Measurements from ENCODE around the gene SPATA17.

Gene SPATA17

DNA sequence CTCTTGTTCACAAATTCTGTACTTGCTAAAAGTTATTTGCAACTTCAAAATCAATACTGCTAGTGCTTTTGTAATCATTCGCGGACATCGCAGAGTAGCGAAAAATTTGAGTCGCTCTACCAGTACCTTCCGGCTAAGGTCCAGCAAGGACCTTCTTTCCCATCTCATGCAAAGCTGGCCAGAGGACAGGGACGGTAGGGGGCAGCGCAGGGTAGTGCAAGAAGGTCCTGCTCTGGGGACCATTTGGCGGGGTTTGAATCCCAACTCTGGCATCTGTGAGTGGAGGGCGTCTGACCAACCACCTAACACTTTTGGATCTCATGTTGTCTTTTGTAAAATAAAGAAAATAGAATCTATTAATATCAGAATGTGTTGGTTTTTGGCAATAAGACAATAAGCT lies 258.3 kb downstream of the SPATA17 start:
- TF ChIP-seq, protein P1, sequence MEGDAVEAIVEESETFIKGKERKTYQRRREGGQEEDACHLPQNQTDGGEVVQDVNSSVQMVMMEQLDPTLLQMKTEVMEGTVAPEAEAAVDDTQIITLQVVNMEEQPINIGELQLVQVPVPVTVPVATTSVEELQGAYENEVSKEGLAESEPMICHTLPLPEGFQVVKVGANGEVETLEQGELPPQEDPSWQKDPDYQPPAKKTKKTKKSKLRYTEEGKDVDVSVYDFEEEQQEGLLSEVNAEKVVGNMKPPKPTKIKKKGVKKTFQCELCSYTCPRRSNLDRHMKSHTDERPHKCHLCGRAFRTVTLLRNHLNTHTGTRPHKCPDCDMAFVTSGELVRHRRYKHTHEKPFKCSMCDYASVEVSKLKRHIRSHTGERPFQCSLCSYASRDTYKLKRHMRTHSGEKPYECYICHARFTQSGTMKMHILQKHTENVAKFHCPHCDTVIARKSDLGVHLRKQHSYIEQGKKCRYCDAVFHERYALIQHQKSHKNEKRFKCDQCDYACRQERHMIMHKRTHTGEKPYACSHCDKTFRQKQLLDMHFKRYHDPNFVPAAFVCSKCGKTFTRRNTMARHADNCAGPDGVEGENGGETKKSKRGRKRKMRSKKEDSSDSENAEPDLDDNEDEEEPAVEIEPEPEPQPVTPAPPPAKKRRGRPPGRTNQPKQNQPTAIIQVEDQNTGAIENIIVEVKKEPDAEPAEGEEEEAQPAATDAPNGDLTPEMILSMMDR (conservative IDR thresholded peaks at IDR 0.05; ENCODE audit: low read depth) = no peak
- CTCF ChIA-PET = no interaction called here
- H3K27ac ChIP-seq = no peak overlapping the region
- POLR2A ChIA-PET (ENCODE audit: low non-redundant PET) = no interaction called here
- DNase-seq (ENCODE audit: low spot score) = no peak

DNA sequence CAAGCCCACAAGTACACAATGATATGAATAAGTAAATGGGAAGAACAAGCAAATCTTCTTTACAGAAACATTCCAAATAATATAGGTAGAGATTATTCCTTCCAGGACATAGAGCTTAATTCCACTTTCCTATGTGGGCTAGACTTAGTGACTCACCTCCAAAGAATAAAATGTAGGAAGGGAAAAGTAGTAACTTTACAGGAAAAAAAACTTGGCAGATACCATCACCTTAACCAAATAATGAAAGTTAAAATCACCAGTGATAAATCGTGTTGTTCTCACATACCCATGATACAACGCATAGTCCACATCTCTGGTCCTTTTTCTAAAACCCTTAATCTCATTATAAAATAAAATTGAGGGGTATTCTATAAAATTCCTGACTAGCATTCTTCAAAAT lies 260.8 kb downstream of the SPATA17 start:
- TF ChIP-seq, protein P1 (conservative IDR thresholded peaks at IDR 0.05; ENCODE audit: low read depth) = no peak
- DNase-seq (ENCODE audit: low spot score) = no peak
- H3K27ac ChIP-seq = no peak overlapping the region
- ChIA-PET POLR2A (ENCODE audit: low non-redundant PET) (no interaction called here), CTCF (no interaction called here)

DNA sequence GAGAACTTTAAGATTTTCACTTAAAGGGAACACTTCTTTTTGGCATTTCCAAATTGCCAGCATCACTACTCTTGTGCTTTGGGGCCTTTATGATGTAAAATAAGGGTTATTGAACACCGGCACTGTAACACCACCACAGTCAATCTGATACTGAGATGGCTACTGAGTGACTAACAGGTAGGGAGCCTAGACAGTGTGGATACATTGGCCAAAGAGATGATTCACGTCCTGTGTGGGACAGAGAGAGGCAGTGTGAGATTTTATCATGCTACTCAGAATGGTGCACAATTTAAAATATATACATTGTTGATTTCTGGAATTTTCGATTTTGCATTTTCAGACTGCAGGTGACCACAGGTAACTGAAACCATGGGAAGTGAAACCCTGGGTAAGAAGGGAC lies 261.6 kb downstream of the SPATA17 start:
- CTCF ChIA-PET = no interaction called here
- TF ChIP-seq, protein P1 (conservative IDR thresholded peaks at IDR 0.05; ENCODE audit: low read depth) = no peak
- POLR2A ChIA-PET (ENCODE audit: low non-redundant PET) = no interaction called here
- no peak for DNase-seq (ENCODE audit: low spot score)
- no peak overlapping the region for H3K27ac ChIP-seq

DNA sequence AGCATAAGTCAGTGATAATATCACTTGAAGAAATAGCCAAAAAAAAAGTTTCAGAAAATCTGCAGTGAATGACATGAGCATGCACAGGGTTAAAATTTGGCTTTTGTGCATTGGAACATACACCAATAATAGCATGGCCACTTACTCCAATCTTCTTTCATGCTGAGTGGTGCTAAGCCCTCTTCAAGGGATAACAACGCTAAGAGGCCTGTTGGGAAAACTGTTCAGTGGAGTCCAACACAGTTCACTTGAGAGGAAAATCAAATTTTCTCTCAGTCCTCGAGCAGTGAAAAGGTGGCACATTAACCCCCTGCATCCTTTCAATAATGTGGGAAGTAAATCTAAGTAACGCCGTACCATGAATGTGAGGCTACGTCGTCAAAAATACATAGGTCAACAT lies 264.7 kb downstream of the SPATA17 start:
- CTCF ChIA-PET = no interaction called here
- no peak overlapping the region for H3K27ac ChIP-seq
- no peak for DNase-seq (ENCODE audit: low spot score)
- POLR2A ChIA-PET (ENCODE audit: low non-redundant PET) = no interaction called here
- TF ChIP-seq, protein P1 (conservative IDR thresholded peaks at IDR 0.05; ENCODE audit: low read depth) = no peak

DNA sequence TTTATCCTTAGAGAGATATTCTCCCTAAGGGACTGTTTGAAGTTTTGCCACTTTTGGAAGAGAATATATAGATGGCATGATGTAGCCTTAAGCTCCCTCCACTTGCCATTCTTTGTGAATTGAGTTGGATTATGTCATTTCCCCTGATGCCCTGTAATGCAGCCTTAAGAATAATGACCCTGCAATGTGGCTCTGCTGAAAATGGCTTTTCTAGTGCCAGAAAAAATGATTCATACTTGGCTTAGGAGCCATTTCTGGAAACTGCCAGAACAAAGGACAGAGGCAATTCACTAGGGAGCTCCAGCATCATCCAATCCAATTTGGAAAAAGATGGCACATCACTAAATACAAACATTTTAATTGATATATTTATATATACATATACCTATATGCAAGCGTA lies 265.3 kb downstream of the SPATA17 start:
- TF ChIP-seq, protein P1 (conservative IDR thresholded peaks at IDR 0.05; ENCODE audit: low read depth) = no peak
- DNase-seq (ENCODE audit: low spot score) = no peak
- H3K27ac ChIP-seq = no peak overlapping the region
- ChIA-PET CTCF (no interaction called here), POLR2A (ENCODE audit: low non-redundant PET) (no interaction called here)

DNA sequence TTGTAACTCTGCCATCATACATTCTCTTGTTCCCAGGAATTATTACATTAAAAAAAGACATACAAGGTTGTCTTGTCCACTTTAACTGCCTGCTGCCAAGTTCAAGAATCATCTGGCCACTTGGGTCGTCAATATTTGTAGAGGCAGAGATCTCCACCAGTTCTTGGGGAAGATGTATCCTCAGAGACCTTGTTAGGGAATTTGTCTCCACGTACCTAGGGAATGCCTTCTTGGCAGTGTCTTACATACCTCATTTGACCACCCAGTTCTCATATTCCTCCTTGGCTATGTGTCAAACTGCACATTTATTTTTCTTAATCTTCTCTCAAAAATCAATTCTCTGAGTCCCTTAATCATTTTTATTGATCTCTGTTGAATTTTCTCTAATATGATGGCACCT lies 266.0 kb downstream of the SPATA17 start:
- TF ChIP-seq, protein P1 (conservative IDR thresholded peaks at IDR 0.05; ENCODE audit: low read depth) = no peak
- CTCF ChIA-PET = interaction anchor here (0.6 kb wide), 1 partner anchor 665 kb away, joined by 5 read pairs; no protein-coding TSS in a partner anchor
- DNase-seq (ENCODE audit: low spot score) = no peak
- POLR2A ChIA-PET (ENCODE audit: low non-redundant PET) = no interaction called here
- no peak overlapping the region for H3K27ac ChIP-seq

DNA sequence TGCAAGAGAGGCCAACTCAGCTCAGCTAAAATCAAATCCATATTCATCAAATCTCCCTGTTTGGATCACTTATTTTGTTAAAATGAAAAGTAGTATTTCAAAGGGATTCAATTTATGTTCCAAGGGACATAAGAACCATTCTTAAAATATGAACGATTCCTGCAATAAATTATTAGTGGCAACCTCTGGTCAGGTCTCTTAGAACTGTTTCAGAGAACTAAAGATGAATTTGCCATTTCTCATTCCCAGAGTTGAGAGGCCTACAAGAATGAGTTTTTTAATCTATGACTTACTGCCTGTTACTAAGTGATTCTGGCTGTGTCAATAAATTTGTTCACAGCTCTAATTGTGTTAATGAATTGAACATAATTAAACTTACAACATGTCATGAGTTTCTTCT lies 268.5 kb downstream of the SPATA17 start:
- no peak for DNase-seq (ENCODE audit: low spot score)
- no peak overlapping the region for H3K27ac ChIP-seq
- ChIA-PET POLR2A (ENCODE audit: low non-redundant PET) (no interaction called here), CTCF (interaction anchor here (0.8 kb wide), 1 partner anchor 11 kb away, joined by 5 read pairs; no protein-coding TSS in a partner anchor)
- TF ChIP-seq, protein P1 (conservative IDR thresholded peaks at IDR 0.05; ENCODE audit: low read depth) = no peak
